Body of pancreas (tissue), 4 donors: ENCODE measurements around the gene SART1. TPM values are rescaled to one million over a fixed set of nuclear protein-coding genes. Genes with fewer than 3 reads are reported as not detected.

Source experiments
- ATAC-seq: fragments of 150-250 bp; one replicate; pipeline ENCODE4 v1.9.1; 2016
- DNase-seq, 4 donors: peaks; one replicate each; pipeline ENCODE4 v3.0.0-alpha.2; 2019
- H3K27ac ChIP-seq, 4 donors: fragments of 200-600 bp; sonication (generic); 1 replicate in 3 of 4; 2 replicates in 1 of 4; pipeline versions ENCODE4 v1.5.1 to v1.6.1; 2016 to 2019; ENCODE audit warnings: mild to moderate bottlenecking in 1 of 4, mixed read lengths in 1 of 4, moderate library complexity in 1 of 4
- H3K27me3 ChIP-seq, 2 donors: fragments of 200-600 bp; sonication (generic); one replicate each; pipeline ENCODE4 v1.6.0; 2016; ENCODE audit warnings: mild to moderate bottlenecking in 1 of 2
- H3K36me3 ChIP-seq, 2 donors: fragments of 200-600 bp; sonication (generic); replicated peaks in 1 of 2; 2 replicates each; pipeline ENCODE4 v1.5.1; 2016; ENCODE audit warnings: low read depth in 2 of 2; ENCODE audit not compliant: insufficient read depth in 1 of 2
- H3K4me1 ChIP-seq: fragments of 200-600 bp; sonication (generic); one replicate; pipeline ENCODE4 v1.6.0; 2016
- H3K4me3 ChIP-seq, 2 donors: fragments of 200-600 bp; sonication (generic); 1 replicate in 1 of 2; 2 replicates in 1 of 2; pipeline ENCODE4 v1.5.1; 2016 to 2019
- H3K9me3 ChIP-seq, 3 donors: fragments of 200-600 bp; sonication (generic); 1 replicate in 2 of 3; 2 replicates in 1 of 3; pipeline ENCODE4 v1.5.1; 2016
- CTCF ChIP-seq, 7 experiments: fragments of 450-650 bp in 4 of 7; fragments of 200-600 bp in 3 of 7; sonication (generic) in 3 of 7; IDR thresholded peaks; one replicate each; pipeline ENCODE4 v1.5.1; 2016 to 2019; ENCODE audit warnings: antibody characterized with exemption in 7 of 7
- POLR2A ChIP-seq, 3 donors: fragments of 450-650 bp; IDR thresholded peaks; one replicate each; pipeline ENCODE4 v1.6.1; 2016; ENCODE audit warnings: antibody characterized with exemption in 3 of 3, mild to moderate bottlenecking in 2 of 3
- WGBS, 2 donors: methylation state at CpG; one replicate each; pipeline ENCODE4 v1.1.5; 2017; 5-methylcytosine and 5-hydroxymethylcytosine counted together
- intact Hi-C: fragments of 100-400 bp; cut with DNase I; formaldehyde crosslinking; loops from one replicate; pipeline ENCODE4 v1.15.1; 2023
- total RNA-seq, 2 donors: library from RNA; depleted of rRNA; stranded (reverse); fragments of >200 nt; gene quantifications; one replicate each; pipeline ENCODE4 v1.1.0, GENCODE V29; 2016

The SART1 gene
- total RNA-seq, 2 donors from 2014 or later, result 27.5 to 60.6 TPM

GRCh38 chr11:65997286-65997685, 35.8 kb downstream of the SART1 start:
- 73 to 93% methylated on average over 2 of the region's 2 CpGs for WGBS, 2 donors
- no peak overlapping the region for H3K4me3 ChIP-seq
- intact Hi-C loops, result no loop called here
- H3K27ac ChIP-seq, result no peak overlapping the region
- DNase-seq, result no peak
- peaks cover 10 to 27% of the 10 kb centered on the region in 2 donors for H3K36me3 ChIP-seq
- ATAC-seq, result no peak
- no peaks in the 10 kb centered on the region for H3K9me3 ChIP-seq
- H3K4me1 ChIP-seq, result peaks cover 13% of the 10 kb centered on the region
- TF ChIP-seq POLR2A (IDR thresholded peaks at IDR 0.05) (no peak), CTCF (IDR thresholded peaks at IDR 0.05) (no peak)
- no peaks in the 10 kb centered on the region for H3K27me3 ChIP-seq

- peak within 1 kb of the TSS; percentile 84 to 96 (median 90) for H3K27ac ChIP-seq
- ATAC-seq (peak; percentile 91), DNase-seq (peak; percentile 92 to 95 (median 92))
- peak within 1 kb of the TSS; percentile 60 to 80 for H3K4me3 ChIP-seq
- no peaks in the 10 kb centered on the region for H3K9me3 ChIP-seq
- peaks cover 27% of the 10 kb centered on the region for H3K4me1 ChIP-seq
- TF ChIP-seq CTCF (IDR thresholded peaks at IDR 0.05) (peak in 1 of 7 experiments; percentile 21), POLR2A (IDR thresholded peaks at IDR 0.05) (peak in 2 of 3 donors; percentile 67 to 74)
- no peaks in the 10 kb centered on the region for H3K27me3 ChIP-seq
- intact Hi-C loops, result no loop called here
- WGBS, 2 donors, result 0% methylated on average over 32 to 55 of the region's 55 CpGs
- H3K36me3 ChIP-seq, result peaks cover 10 to 27% of the 10 kb centered on the region in 2 donors
These were observed 40.6 kb downstream of the SART1 start, which contains the start of the genes BANF1 and EIF1AD for GRCh38 chr11:66001942-66002647. BANF1 (plus strand) TSS chr11:66002503; CDS start chr11:66003251, 748 bp downstream. EIF1AD (minus strand) TSS chr11:66002157; CDS start chr11:66000389, 1,768 bp downstream.

DNA sequence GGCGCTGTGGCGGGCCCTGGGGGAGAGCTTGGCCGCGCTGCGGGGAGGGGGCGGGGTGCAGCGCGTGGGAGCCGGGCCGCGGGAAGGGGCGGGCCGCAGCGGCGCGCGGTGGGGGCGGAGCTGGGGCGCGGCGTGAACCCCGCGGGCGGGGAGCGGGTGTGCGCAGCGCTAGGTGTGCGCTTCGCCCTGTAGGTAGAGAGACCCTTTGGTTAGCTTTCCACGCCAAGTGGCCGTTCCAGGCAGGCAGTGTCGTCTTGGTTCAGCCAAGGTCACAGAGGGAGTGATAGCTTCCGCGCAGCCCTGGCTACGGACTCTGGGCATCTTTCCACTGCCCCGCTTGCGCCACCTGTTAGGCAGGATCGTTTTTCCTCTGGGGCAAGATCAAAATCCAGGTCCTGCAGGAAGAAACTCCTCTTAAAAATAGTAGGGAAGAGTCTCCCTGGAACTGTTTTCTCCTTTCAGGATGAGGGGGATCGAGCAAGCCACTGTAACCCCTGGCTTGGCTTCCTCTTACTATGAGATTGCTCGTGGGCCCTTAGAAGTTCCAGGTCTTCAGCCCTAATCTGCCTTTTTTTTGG, 41.2 kb downstream of the SART1 start:
- ATAC-seq, result peak; percentile 72
- peak in 1 of 3 donors; percentile 20 for TF ChIP-seq POLR2A (IDR thresholded peaks at IDR 0.05)
- peak in 4 of 7 experiments; percentile 9 to 23 (median 17) for TF ChIP-seq CTCF (IDR thresholded peaks at IDR 0.05)
- peaks cover 27% of the 10 kb centered on the region for H3K4me1 ChIP-seq
- no peaks in the 10 kb centered on the region for H3K27me3 ChIP-seq
- H3K27ac ChIP-seq, result peak overlapping the region; percentile 84 to 96 (median 90)
- H3K4me3 ChIP-seq, result peak overlapping the region; percentile 60 to 80
- intact Hi-C loops, result no loop called here
- H3K36me3 ChIP-seq, result peaks cover 10 to 22% of the 10 kb centered on the region in 2 donors
- DNase-seq, result peak; percentile 79 to 86 (median 81)
- no peaks in the 10 kb centered on the region for H3K9me3 ChIP-seq
- 0 to 1% methylated on average over 18 to 40 of the region's 40 CpGs for WGBS, 2 donors

- Histone ChIP-seq H3K4me3 (peak overlapping the region in 1 of 2 donors; percentile 60), H3K27ac (peak overlapping the region in 3 of 4 donors; percentile 87 to 96 (median 92)), H3K36me3 (peaks cover 8 to 17% of the 10 kb centered on the region in 2 donors), H3K27me3 (no peaks in the 10 kb centered on the region), H3K4me1 (peaks cover 27% of the 10 kb centered on the region), H3K9me3 (no peaks in the 10 kb centered on the region)
- ATAC-seq (no peak), DNase-seq (no peak)
- TF ChIP-seq CTCF (IDR thresholded peaks at IDR 0.05) (no peak), POLR2A (IDR thresholded peaks at IDR 0.05) (no peak)
- 65 to 67% methylated on average over 6 of the region's 6 CpGs for WGBS, 2 donors
- intact Hi-C loops, result no loop called here
These were observed 41.8 kb downstream of the SART1 start for GRCh38 chr11:66003291-66003690.
